ENCODE measurements around the gene LRP1B.

GRCh38 chr2:140624200-140624599, 1506.6 kb downstream of the LRP1B start:
- TF ChIP-seq GATA2 (IDR thresholded peaks at IDR 0.05; ENCODE audit: low read depth, low read length) (no peak), GATA3 (IDR thresholded peaks at IDR 0.05; ENCODE audit: low read depth, low read length) (no peak)
